Activated B cell treated with CpG ODN at 0.5 μM for 24 hours (primary cell): Measurements from ENCODE around the gene GSAP. TPM values are rescaled to one million over a fixed set of nuclear protein-coding genes. Genes with fewer than 3 reads are reported as not detected.

Experiments used
- ATAC-seq: fragments of 200-7000 bp; cut with Tn5 transposase; one replicate; pipeline ENCODE4 v1.10.0; 2021; ENCODE audit warnings: low read depth, mild to moderate bottlenecking, moderate library complexity
- CTCF ChIA-PET: fragments of 350-600 bp; sonication (Branson Sonifier 250); formaldehyde crosslinking; loops from one replicate; lab custom pipeline; 2021; ENCODE audit warnings: antibody characterized with exemption; lab: Charles Lee
- POLR2A ChIA-PET: fragments of 350-600 bp; sonication (Branson Sonifier 250); formaldehyde crosslinking; loops from one replicate; lab custom pipeline; 2021; ENCODE audit warnings: antibody characterized with exemption; lab: Charles Lee
- DNase-seq: peaks from one replicate; pipeline ENCODE4 v3.0.0; 2022
- H3K27ac Mint-ChIP-seq: one replicate; pipeline ENCODE4 v1.8.0; 2020; ENCODE audit warnings: mixed read lengths
- H3K27me3 Mint-ChIP-seq: one replicate; pipeline ENCODE4 v1.8.0; 2021; ENCODE audit warnings: mixed read lengths
- H3K36me3 Mint-ChIP-seq: one replicate; pipeline ENCODE4 v1.8.0; 2021; ENCODE audit warnings: low read depth, mixed read lengths
- H3K4me1 Mint-ChIP-seq: one replicate; pipeline ENCODE4 v1.8.0; 2021; ENCODE audit warnings: mixed read lengths
- H3K4me3 Mint-ChIP-seq: one replicate; pipeline ENCODE4 v1.8.0; 2020; ENCODE audit warnings: mild to moderate bottlenecking, mixed read lengths
- H3K9me3 Mint-ChIP-seq: one replicate; pipeline ENCODE4 v1.8.0; 2020; ENCODE audit warnings: mixed read lengths
- intact Hi-C: fragments of 100-400 bp; cut with micrococcal nuclease; formaldehyde crosslinking; loops from one replicate; pipeline ENCODE4 v1.15.1; 2024
- total RNA-seq: library from RNA; stranded (reverse); gene quantifications from 2 replicates; pipeline ENCODE4 v1.2.3, GENCODE V29; 2022
- TF ChIP-seq, protein P1 (sequence below): fragments of 200-600 bp; IDR thresholded peaks from one replicate; pipeline ENCODE4 v1.8.0; 2022; ENCODE audit warnings: antibody characterized with exemption, mild to moderate bottlenecking

GSAP gene
- total RNA-seq, 1 donor from 2014 or later, result 91.2 TPM

DNA sequence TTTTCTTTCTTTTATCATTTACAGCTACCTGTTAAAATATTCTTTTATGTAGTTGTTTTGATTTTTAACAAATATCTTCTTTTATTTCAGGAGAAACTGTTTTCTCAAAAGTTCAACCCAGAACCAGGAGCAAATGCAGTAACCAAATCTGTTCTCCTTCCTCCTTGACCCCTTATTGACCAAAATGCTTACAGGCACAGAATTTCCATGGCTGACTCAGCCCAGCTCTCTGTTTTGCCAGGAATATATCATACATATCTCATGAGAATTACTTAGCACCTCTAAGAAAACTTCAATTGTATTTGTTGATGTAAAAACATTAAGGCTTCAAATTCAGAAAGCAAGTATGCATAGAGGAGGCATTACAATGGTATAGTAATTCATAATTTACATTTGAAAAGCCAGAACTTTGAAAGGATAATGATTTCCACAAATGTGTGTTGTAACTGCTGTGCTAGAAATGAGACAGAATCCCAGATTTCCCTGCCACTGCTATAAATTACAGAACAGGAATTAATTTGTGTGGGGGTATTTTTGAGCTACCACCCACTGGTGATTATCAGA lies 2.2 kb downstream of the GSAP start:
- TF ChIP-seq, protein P1, sequence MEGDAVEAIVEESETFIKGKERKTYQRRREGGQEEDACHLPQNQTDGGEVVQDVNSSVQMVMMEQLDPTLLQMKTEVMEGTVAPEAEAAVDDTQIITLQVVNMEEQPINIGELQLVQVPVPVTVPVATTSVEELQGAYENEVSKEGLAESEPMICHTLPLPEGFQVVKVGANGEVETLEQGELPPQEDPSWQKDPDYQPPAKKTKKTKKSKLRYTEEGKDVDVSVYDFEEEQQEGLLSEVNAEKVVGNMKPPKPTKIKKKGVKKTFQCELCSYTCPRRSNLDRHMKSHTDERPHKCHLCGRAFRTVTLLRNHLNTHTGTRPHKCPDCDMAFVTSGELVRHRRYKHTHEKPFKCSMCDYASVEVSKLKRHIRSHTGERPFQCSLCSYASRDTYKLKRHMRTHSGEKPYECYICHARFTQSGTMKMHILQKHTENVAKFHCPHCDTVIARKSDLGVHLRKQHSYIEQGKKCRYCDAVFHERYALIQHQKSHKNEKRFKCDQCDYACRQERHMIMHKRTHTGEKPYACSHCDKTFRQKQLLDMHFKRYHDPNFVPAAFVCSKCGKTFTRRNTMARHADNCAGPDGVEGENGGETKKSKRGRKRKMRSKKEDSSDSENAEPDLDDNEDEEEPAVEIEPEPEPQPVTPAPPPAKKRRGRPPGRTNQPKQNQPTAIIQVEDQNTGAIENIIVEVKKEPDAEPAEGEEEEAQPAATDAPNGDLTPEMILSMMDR, result no peak
- H3K27ac Mint-ChIP-seq, result peak overlapping the region; percentile 94
- ChIA-PET CTCF (interaction anchor here (1.1 to 2.3 kb wide), 5 partner anchors 12 to 167 kb away, joined by 3 to 6 read pairs (median 5); no protein-coding TSS in a partner anchor), POLR2A (interaction anchor here (0.5 to 6.0 kb wide), 24 partner anchors 8 to 493 kb away, joined by 3 to 144 read pairs (median 10); partner anchors contain the start of gene PTPN12)
- peaks cover 84% of the 10 kb centered on the region for H3K4me1 Mint-ChIP-seq
- no peak for DNase-seq
- no peaks in the 10 kb centered on the region for H3K9me3 Mint-ChIP-seq
- peaks cover 7% of the 10 kb centered on the region for H3K36me3 Mint-ChIP-seq
- H3K27me3 Mint-ChIP-seq, result no peaks in the 10 kb centered on the region
- H3K4me3 Mint-ChIP-seq, result peak overlapping the region; percentile 85
- intact Hi-C loops, result loop anchor here (1.0 to 5.0 kb wide), 4 partner anchors 8 to 217 kb away; partner anchors contain the start of gene FGL2
- no peak for ATAC-seq

DNA sequence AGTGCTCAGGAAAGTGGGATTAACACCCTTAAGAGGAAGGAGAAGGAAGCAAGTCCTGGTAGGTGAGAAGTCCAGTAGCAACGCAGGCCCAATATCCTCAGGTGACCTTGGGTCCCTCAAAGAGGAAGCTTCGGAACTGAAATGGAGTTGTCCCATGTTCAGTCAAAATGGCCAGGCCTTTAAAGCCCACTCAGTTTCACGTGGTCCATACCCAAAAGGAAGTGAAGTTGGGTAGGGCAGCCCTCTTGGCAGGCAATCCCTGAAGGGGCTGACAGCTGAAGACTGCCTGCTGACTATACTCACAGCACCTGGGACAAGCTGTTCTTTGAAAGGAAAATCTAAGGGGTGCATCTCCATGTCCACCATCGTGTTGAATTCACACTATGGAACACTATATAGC lies 3.0 kb downstream of the GSAP start:
- TF ChIP-seq, protein P1, result no peak
- Mint-ChIP-seq H3K9me3 (no peaks in the 10 kb centered on the region), H3K4me3 (peak overlapping the region; percentile 46), H3K27me3 (no peaks in the 10 kb centered on the region), H3K4me1 (peaks cover 83% of the 10 kb centered on the region), H3K36me3 (peaks cover 7% of the 10 kb centered on the region), H3K27ac (peak overlapping the region; percentile 94)
- DNase-seq, result no peak
- ChIA-PET POLR2A (interaction anchor here (0.5 to 6.0 kb wide), 10 partner anchors 11 to 1017 kb away, joined by 3 to 144 read pairs (median 16); partner anchors contain the start of gene PTPN12), CTCF (interaction anchor here (0.6 to 1.5 kb wide), 3 partner anchors 16 to 289 kb away, joined by 3 to 5 read pairs (median 5); no protein-coding TSS in a partner anchor)
- intact Hi-C loops, result loop anchor here (5.0 kb wide), 1 partner anchor 216 kb away; the partner anchor contains the start of gene FGL2
- no peak for ATAC-seq

DNA sequence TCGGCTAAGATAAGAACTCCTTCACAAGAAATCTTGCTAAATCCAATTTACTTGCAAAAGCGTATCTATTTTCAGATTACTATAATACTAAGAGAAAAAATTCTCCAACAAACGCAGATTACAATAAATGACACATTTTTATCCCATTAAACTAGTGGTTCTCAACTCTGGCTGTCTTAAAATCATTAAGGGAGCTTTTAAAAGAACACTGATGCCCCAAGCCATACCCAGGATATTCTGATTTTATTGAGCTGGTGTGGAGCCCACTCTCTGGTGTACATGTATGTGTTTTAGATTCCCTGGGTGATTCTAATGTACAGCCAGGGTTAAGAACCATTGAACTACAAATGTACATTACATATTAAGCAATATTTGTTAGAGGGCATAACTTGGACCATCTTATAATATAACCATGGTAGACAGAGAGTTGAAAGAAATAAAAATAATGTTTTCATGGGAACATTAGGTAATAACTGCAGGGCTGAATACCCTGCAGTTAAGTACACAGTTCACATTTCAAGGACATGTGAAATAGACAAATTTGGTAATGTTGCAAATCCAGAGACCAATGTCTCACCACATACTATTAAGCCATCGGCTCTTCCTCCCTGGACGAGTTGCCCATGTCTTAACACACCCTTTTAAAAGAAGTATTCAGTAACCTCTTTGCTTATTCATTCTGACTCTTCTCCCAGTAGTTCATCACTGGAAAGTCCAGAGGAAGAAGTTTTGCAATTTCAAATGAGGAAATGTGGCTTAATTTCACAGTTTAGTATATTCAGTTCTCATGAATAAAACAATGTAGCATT lies 6.2 kb downstream of the GSAP start:
- Mint-ChIP-seq H3K4me3 (no peak overlapping the region), H3K27me3 (no peaks in the 10 kb centered on the region), H3K27ac (peak overlapping the region; percentile 70), H3K9me3 (no peaks in the 10 kb centered on the region), H3K4me1 (peaks cover 73% of the 10 kb centered on the region), H3K36me3 (peaks cover 11% of the 10 kb centered on the region)
- ATAC-seq, result no peak
- intact Hi-C loops, result loop anchor here (5.0 kb wide), 1 partner anchor 213 kb away; the partner anchor contains the start of gene FGL2
- TF ChIP-seq, protein P1, result no peak
- no peak for DNase-seq
- POLR2A ChIA-PET, result no interaction called here
- CTCF ChIA-PET, result no interaction called here

DNA sequence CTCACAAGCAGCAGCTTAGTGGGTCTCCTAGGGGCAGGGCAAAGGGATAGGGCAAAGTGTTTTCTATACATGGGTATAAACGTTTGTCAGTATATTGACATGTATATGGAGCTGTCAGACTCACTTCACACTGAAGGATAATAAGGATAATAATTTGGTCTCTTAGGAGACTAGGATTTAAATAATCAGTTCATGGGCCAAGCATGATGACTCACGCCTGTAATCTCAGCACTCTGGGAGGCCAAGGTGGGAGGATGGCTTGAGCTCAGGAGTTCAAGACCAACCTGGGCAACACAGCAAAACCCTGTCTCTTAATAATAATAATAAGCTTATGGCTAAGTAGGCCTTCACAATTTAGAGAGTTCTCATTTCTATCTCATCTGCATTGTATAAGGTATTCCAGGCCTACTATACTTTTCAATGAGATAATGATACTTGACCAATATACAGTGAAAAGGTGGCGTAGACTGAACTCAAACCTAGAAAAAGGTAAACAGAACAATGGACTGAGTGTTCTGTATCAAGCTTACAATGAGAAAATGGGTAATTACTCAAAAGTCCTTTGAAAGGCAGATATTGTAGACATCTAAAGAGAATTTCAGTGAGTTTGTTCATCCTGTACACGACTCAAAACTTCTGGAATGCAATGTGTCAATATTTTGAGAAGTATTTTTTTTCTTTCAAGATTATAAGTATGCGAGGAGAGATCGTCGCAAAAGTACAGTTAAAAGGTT lies 7.0 kb downstream of the GSAP start:
- ATAC-seq (no peak), DNase-seq (no peak)
- TF ChIP-seq, protein P1, result no peak
- ChIA-PET POLR2A (interaction anchor here (0.6 to 1.3 kb wide), 4 partner anchors 16 to 661 kb away, joined by 3 to 11 read pairs (median 4); no protein-coding TSS in a partner anchor), CTCF (no interaction called here)
- Mint-ChIP-seq H3K36me3 (peaks cover 15% of the 10 kb centered on the region), H3K4me3 (no peak overlapping the region), H3K27me3 (no peaks in the 10 kb centered on the region), H3K4me1 (peaks cover 65% of the 10 kb centered on the region), H3K27ac (peak overlapping the region; percentile 18), H3K9me3 (no peaks in the 10 kb centered on the region)
- intact Hi-C loops, result no loop called here
